ENCODE measurements around the gene PIKFYVE. TPM values are rescaled to one million over a fixed set of nuclear protein-coding genes. Genes with fewer than 3 reads are reported as not detected.
A peak's percentile ranks its signal among the peaks of the same experiment; 100 is the strongest.
"Not testable (repeated sequence)": the region's sequence is repeated elsewhere in the genome, so short reads cannot be mapped to it uniquely, and the experiment has no call there.

The PIKFYVE gene
- total and polyA plus RNA-seq, 7 experiments from 2014 or later = 5.9 to 52.3 (median 36.5) TPM

DNA sequence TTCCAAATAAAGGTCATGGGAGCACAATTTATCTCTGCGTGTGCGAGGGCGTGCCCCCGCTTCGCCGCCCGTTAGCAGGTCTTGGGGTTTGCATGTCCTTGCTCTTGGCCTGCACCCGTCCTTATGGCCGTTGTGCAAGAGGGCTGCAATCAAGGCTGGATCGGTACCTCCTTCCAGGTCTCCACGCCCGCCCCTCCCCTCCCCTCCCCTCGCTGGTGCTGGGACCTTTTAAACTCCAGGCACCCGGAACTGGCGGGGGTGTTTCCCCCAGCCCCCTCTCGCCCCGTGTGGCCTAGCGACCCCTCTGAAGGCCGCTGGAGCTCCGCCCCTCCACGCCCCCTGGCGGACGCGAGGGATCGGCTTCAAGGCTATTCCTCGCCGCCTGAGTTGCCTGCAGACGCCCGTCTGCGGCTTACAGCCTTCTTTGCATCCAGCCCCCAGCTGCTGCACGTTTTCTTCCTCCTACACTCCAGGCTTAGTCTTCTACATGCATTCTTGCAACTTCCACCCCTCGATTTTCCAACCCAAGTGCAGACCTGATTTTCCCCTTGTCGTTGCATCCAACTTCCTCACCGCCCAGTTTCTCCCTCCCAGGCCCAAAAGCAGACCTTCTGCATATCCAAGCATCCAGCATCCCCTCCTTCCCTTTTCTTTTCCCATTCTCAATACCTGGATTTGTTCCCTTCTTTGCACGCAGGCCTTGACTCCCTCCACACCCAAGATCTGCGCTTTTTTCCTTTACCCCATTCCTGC is 11.8 kb upstream of the PIKFYVE start:
- Mint-ChIP-seq H3K9me3 (no peaks in the 10 kb centered on the region), H3K27ac (peak overlapping the region; percentile 47 to 91 (median 79)), H3K27me3 (no peaks in the 10 kb centered on the region), H3K36me3 (peaks cover 0 to 17% (median 11%) of the 10 kb centered on the region in 5 donors), H3K4me1 (peaks cover 8 to 28% (median 23%) of the 10 kb centered on the region in 7 donors), H3K4me3 (peak overlapping the region; percentile 93 to 100 (median 97))
- peaks cover 0 to under 1% (median 0%) of the 10 kb centered on the region in 3 experiments for H3K36me3 ChIP-seq (ENCODE audit: control insufficient read depth in 2 of 3, insufficient read depth in 3 of 3, low read length in 3 of 3)
- H3K4me1 ChIP-seq (ENCODE audit: control insufficient read depth in 2 of 2, insufficient read depth in 2 of 2, low read length in 2 of 2) = peaks cover 0 to 9% of the 10 kb centered on the region in 2 donors
- H3K27ac ChIP-seq (ENCODE audit: low read depth, low read length) = peak overlapping the region; percentile 62
- ChIA-PET CTCF (interaction anchor here (1.0 to 1.9 kb wide), 5 partner anchors 9 to 79 kb away, joined by 3 to 12 read pairs (median 6); partner anchors contain the start of gene PIKFYVE), POLR2A (interaction anchor here (0.7 to 3.7 kb wide), 3 partner anchors 11 to 181 kb away, joined by 3 to 32 read pairs (median 5); partner anchors contain the start of gene PIKFYVE)
- H3K4me3 ChIP-seq (ENCODE audit: low read length) = peak overlapping the region; percentile 70
- H3K9me3 ChIP-seq (ENCODE audit: control insufficient read depth in 2 of 3, low read length in 3 of 3) = no peaks in the 10 kb centered on the region
- ATAC-seq (peak; percentile 77), DNase-seq (peak; percentile 66 to 85 (median 70))
- intact Hi-C loops (cut with micrococcal nuclease) = loop anchor here (1.0 to 10.0 kb wide), 10 partner anchors 12 to 1918 kb away; partner anchors contain the start of genes CCNYL1 (in 2 of the 2), KANSL1L (in 2 of the 2), FASTKD2 (in 1 of the 2) and KLF7 (in 1 of the 2)
- H3K27me3 ChIP-seq (ENCODE audit: control insufficient read depth in 2 of 2, insufficient read depth in 2 of 2, low read length in 2 of 2) = no peaks in the 10 kb centered on the region

DNA sequence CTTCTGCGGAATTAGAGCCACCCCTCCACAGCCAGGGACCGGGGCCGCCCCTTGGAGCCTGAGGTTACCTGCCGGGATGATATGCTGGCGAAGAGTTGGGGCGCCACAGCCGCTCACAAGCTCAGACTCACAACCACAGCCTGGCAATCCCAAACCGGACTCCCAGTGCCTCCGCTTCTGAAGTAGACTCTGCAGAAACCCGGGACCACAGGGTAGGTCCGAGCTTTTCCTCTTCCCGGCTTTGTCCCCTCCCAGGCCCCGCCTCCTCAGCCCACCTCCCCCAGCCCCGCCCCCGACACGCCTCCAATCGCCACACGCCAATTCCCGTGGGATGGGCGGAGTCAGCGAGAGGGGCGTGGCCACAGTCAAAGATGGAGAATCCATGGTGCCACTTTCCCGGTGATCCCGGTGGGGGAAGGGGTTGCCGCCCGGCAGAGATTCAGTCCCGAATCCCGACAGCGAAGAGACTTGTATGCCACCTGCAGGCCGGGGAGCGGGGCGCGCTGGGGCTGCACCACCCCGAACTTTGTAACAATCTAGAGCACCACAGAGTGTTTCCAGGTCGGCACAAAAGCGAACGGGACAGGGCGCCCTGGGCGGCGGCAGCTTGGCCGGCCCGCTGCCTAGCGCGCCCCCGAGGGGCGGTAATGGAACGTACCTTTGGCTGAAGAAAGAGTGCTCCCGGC is 11.0 kb upstream of the PIKFYVE start, which contains the start of gene IDH1:
TSS of gene IDH1 (minus strand) at position 201 of the 686 bp plus-strand sequence. CDS start 3,520 bp downstream, outside the sequence.
- DNase-seq (peak; percentile 79 to 97 (median 88)), ATAC-seq (peak; percentile 95)
- Mint-ChIP-seq H3K27me3 (peaks cover 0 to 3% (median 0%) of the 10 kb centered on the region in 5 donors), H3K4me3 (peak within 1 kb of the TSS; percentile 93 to 100 (median 97)), H3K9me3 (no peaks in the 10 kb centered on the region), H3K27ac (peak within 1 kb of the TSS; percentile 47 to 91 (median 79)), H3K36me3 (peaks cover 0 to 16% (median 6%) of the 10 kb centered on the region in 5 donors), H3K4me1 (peaks cover 8 to 28% (median 23%) of the 10 kb centered on the region in 7 donors)
- ChIA-PET CTCF (interaction anchor here (0.6 to 1.9 kb wide), 6 partner anchors 10 to 80 kb away, joined by 3 to 12 read pairs (median 6); partner anchors contain the start of gene PIKFYVE), POLR2A (interaction anchor here (1.1 to 3.7 kb wide), 2 partner anchors 10 to 13 kb away, joined by 5 to 32 read pairs; partner anchors contain the start of gene PIKFYVE)
- intact Hi-C loops (cut with micrococcal nuclease) = loop anchor here (1.0 to 10.0 kb wide), 10 partner anchors 11 to 1917 kb away; partner anchors contain the start of genes CCNYL1 (in 2 of the 2), KANSL1L (in 2 of the 2), PIKFYVE (in 2 of the 2) and FASTKD2 (in 1 of the 2)
- Histone ChIP-seq H3K9me3 (ENCODE audit: control insufficient read depth in 2 of 3, low read length in 3 of 3) (no peaks in the 10 kb centered on the region), H3K27me3 (ENCODE audit: control insufficient read depth in 2 of 2, insufficient read depth in 2 of 2, low read length in 2 of 2) (no peaks in the 10 kb centered on the region), H3K36me3 (ENCODE audit: control insufficient read depth in 2 of 3, insufficient read depth in 3 of 3, low read length in 3 of 3) (no peaks in the 10 kb centered on the region), H3K27ac (ENCODE audit: low read depth, low read length) (peak within 1 kb of the TSS; percentile 62), H3K4me1 (ENCODE audit: control insufficient read depth in 2 of 2, insufficient read depth in 2 of 2, low read length in 2 of 2) (peaks cover 0 to 9% of the 10 kb centered on the region in 2 donors), H3K4me3 (ENCODE audit: low read length) (peak within 1 kb of the TSS; percentile 70)

DNA sequence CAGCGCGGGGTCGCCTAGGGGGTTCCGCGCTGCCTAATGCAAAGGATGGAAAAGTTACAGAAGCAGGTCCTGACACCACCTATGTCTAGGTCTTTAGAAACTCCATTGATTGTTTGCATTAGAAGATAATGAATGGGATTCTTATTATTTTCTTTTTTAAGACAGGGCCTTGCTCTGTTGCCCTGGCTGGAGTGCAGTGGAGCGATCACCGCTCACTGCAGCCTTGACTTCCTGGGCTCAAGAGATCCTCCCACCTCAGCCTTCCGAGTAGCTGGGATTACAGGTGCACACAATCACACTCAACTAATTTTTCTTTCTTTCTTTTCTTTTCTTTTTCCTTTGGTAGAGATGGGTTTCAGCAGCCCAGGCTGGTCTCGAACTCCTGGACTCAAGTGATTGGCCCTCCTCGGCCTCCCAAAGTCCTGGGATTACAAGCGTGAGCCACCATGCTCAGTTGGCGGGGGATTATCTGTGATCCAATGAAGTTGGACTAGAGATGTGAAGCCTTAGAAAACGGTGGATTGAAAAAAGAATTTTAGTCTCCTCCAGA is 10.4 kb upstream of the PIKFYVE start:
- ChIA-PET CTCF (interaction anchor here (1.4 to 1.7 kb wide), 3 partner anchors 10 to 11 kb away, joined by 3 to 6 read pairs (median 3); partner anchors contain the start of gene PIKFYVE), POLR2A (interaction anchor here (3.7 kb wide), 1 partner anchor 10 kb away, joined by 32 read pairs; the partner anchor contains the start of gene PIKFYVE)
- ATAC-seq (no peak), DNase-seq (no peak)
- peaks cover 0 to 3% (median 0%) of the 10 kb centered on the region in 5 donors for H3K27me3 Mint-ChIP-seq
- peaks cover 8 to 28% (median 23%) of the 10 kb centered on the region in 7 donors for H3K4me1 Mint-ChIP-seq
- H3K36me3 ChIP-seq (ENCODE audit: control insufficient read depth in 2 of 3, insufficient read depth in 3 of 3, low read length in 3 of 3) = no peaks in the 10 kb centered on the region
- no peaks in the 10 kb centered on the region for H3K9me3 Mint-ChIP-seq
- peak overlapping the region; percentile 62 for H3K27ac ChIP-seq (ENCODE audit: low read depth, low read length)
- peaks cover 0 to 9% of the 10 kb centered on the region in 2 donors for H3K4me1 ChIP-seq (ENCODE audit: control insufficient read depth in 2 of 2, insufficient read depth in 2 of 2, low read length in 2 of 2)
- intact Hi-C loops (cut with micrococcal nuclease) = loop anchor here (1.0 to 10.0 kb wide), 6 partner anchors 11 to 1915 kb away; partner anchors contain the start of genes CCNYL1 (in 2 of the 2), KANSL1L (in 1 of the 2), KLF7 (in 1 of the 2) and METTL21A (in 1 of the 2)
- H3K27ac Mint-ChIP-seq = peak overlapping the region in 8 of 9 donors; percentile 39 to 91 (median 82)
- no peaks in the 10 kb centered on the region for H3K27me3 ChIP-seq (ENCODE audit: control insufficient read depth in 2 of 2, insufficient read depth in 2 of 2, low read length in 2 of 2)
- peaks cover 0 to 12% (median 4%) of the 10 kb centered on the region in 5 donors for H3K36me3 Mint-ChIP-seq
- H3K9me3 ChIP-seq (ENCODE audit: control insufficient read depth in 2 of 3, low read length in 3 of 3) = no peaks in the 10 kb centered on the region
- H3K4me3 ChIP-seq (ENCODE audit: low read length) = peak overlapping the region; percentile 70
- peak overlapping the region; percentile 93 to 100 (median 97) for H3K4me3 Mint-ChIP-seq

DNA sequence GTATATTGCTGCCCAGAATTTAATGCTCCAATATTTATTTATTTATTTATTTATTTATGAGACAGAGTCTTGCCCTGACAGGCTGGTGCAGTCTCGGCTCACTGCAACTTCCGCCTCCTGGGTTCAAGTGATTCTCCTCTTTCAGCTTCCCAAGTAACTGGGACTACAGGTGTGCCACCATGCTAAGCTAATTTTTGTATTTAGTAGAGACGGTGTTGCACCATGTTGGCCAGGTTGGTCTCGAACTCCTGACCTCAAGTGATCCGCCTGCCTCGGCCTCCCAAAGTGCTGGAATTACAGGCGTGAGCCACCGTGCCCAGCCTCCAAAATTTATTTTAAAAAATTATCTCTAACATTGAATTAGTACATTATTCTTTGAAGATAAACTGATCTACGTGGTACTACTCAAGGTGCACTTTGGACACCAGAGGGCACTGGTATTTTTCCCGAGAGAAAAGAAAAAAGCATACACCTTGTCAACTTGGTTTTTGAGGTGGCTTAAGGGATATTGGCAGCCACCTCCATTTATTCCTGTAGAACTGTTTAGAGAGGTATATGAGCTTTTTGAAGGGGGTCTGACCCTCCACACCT is 9.8 kb upstream of the PIKFYVE start:
- intact Hi-C loops (cut with micrococcal nuclease) = loop anchor here in 1 of 2 donors (10.0 kb wide), 1 partner anchor 1091 kb away; the partner anchor contains the start of gene KLF7
- peaks cover 0 to 9% of the 10 kb centered on the region in 2 donors for H3K4me1 ChIP-seq (ENCODE audit: control insufficient read depth in 2 of 2, insufficient read depth in 2 of 2, low read length in 2 of 2)
- Mint-ChIP-seq H3K4me1 (peaks cover 8 to 28% (median 23%) of the 10 kb centered on the region in 7 donors), H3K27me3 (peaks cover 0 to 3% (median 0%) of the 10 kb centered on the region in 5 donors), H3K36me3 (peaks cover 0 to 11% (median 1%) of the 10 kb centered on the region in 5 donors), H3K4me3 (peak overlapping the region in 8 of 10 donors; percentile 0 to 100 (median 96)), H3K9me3 (no peaks in the 10 kb centered on the region), H3K27ac (peak overlapping the region in 2 of 9 donors; percentile 45 to 79)
- DNase-seq = peak in 2 of 9 donors; percentile 15 to 17
- ATAC-seq = no peak
- H3K4me3 ChIP-seq (ENCODE audit: low read length) = no peak overlapping the region
- CTCF ChIA-PET = interaction anchor here (0.6 to 1.4 kb wide), 2 partner anchors 10 to 14 kb away, joined by 3 to 4 read pairs; partner anchors contain the start of gene PIKFYVE
- POLR2A ChIA-PET = interaction anchor here (3.7 kb wide), 1 partner anchor 9 kb away, joined by 32 read pairs; the partner anchor contains the start of gene PIKFYVE
- H3K27ac ChIP-seq (ENCODE audit: low read depth, low read length) = no peak overlapping the region
- H3K27me3 ChIP-seq (ENCODE audit: control insufficient read depth in 2 of 2, insufficient read depth in 2 of 2, low read length in 2 of 2) = no peaks in the 10 kb centered on the region
- H3K36me3 ChIP-seq (ENCODE audit: control insufficient read depth in 2 of 3, insufficient read depth in 3 of 3, low read length in 3 of 3) = no peaks in the 10 kb centered on the region
- H3K9me3 ChIP-seq (ENCODE audit: control insufficient read depth in 2 of 3, low read length in 3 of 3) = no peaks in the 10 kb centered on the region

DNA sequence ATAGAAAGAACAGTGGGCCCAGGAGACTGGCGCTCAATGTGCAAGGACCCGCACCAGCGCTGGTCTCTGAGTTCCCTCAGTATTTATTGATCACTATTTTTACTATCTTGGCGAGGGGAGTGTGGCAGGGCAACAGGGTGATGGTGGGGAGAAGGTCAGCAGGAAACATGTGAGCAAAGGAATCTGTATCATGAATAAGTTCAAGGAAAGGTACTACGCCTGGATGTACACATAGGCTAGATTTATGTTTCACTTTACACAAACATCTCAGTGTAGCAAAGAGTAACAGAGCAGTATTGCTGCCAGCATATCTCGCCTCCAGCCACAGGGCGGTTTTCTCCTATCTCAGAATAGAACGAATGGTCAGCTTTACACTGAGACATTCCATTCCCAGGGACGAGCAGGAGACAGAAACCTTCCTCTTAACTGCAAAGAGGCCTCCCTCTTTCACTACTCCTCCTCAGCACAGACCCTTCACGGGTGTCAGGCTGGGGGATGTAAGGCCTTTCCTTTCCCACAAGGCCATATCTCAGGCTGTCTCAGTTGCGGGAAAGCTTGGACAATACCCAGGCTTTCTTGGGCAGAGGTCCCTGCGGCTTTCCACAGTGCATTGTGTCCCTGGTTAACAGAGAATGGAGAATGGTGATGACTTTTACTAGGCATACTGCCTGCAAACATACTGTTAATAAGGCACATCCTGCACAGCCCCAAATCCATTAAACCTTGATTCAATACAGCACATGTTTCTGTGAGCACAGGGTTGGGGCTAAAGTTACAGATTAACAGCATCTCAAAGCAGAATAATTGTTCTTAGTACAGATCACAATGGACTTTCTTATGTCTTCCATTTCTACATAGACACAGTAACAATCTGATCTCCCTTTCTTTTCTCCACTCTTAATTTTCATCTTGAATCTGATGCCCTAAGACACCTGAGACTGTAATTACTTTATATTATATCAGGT is 8.9 kb upstream of the PIKFYVE start:
- not testable (repeated sequence) for H3K27ac Mint-ChIP-seq; H3K9me3 Mint-ChIP-seq; DNase-seq; H3K4me1 ChIP-seq (ENCODE audit: control insufficient read depth in 2 of 2, insufficient read depth in 2 of 2, low read length in 2 of 2); H3K27me3 ChIP-seq (ENCODE audit: control insufficient read depth in 2 of 2, insufficient read depth in 2 of 2, low read length in 2 of 2); H3K9me3 ChIP-seq (ENCODE audit: control insufficient read depth in 2 of 3, low read length in 3 of 3); H3K27me3 Mint-ChIP-seq; ATAC-seq; H3K27ac ChIP-seq (ENCODE audit: low read depth, low read length); H3K36me3 ChIP-seq (ENCODE audit: control insufficient read depth in 2 of 3, insufficient read depth in 3 of 3, low read length in 3 of 3); H3K4me3 ChIP-seq (ENCODE audit: low read length)
- H3K4me1 Mint-ChIP-seq = peaks cover 8 to 27% (median 23%) of the 10 kb centered on the region in 7 donors
- H3K36me3 Mint-ChIP-seq = peaks cover 0 to 10% (median 0%) of the 10 kb centered on the region in 5 donors
- intact Hi-C loops (cut with micrococcal nuclease) = loop anchor here in 1 of 2 donors (10.0 kb wide), 1 partner anchor 1092 kb away; the partner anchor contains the start of gene KLF7
- CTCF ChIA-PET = interaction anchor here (0.6 to 1.4 kb wide), 2 partner anchors 9 to 15 kb away, joined by 3 to 4 read pairs; partner anchors contain the start of gene PIKFYVE
- POLR2A ChIA-PET = interaction anchor here (1.5 to 3.7 kb wide), 2 partner anchors 8 to 9 kb away, joined by 3 to 32 read pairs; partner anchors contain the start of gene PIKFYVE
- peak overlapping the region in 7 of 10 donors; percentile 1 to 93 (median 25) for H3K4me3 Mint-ChIP-seq

All from naive thymus-derived CD4-positive, alpha-beta T cell (primary cell).